ENCODE data around the gene TRPM4. TPM values are rescaled to one million over a fixed set of nuclear protein-coding genes. Genes with fewer than 3 reads are reported as not detected.
"Not testable (repeated sequence)": the region's sequence is repeated elsewhere in the genome, so short reads cannot be mapped to it uniquely, and the experiment has no call there.

The TRPM4 gene
- total RNA-seq, 2 experiments from 2014 or later = 1.5 to 1.9 TPM

DNA sequence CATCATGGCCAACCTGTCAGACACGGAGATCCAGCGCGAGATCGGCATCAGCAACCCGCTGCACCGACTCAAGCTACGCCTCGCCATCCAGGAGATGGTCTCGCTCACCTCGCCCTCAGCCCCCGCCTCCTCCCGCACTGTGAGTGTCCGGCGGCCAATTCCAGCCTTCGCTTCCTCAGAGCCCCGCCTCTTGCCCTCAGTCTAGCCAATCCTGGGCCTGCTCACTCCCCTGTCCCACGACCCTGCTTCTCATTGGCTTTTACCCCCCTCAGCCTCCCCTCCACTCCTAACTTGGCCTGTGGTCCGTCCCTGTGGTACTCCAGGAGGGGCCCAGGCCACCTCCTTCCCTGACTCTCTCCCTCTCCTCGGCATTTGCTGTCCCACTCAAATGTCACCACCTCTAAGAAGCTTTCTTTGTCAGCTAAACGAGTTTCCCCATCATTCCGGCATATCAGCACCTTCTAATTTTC is 14.7 kb upstream of the TRPM4 start:
- Mint-ChIP-seq H3K4me3 (peak overlapping the region; percentile 71), H3K27me3 (peaks cover 25% of the 10 kb centered on the region), H3K36me3 (ENCODE audit: low read depth) (peaks cover 1% of the 10 kb centered on the region), H3K4me1 (peaks cover 18% of the 10 kb centered on the region), H3K27ac (peak overlapping the region; percentile 2), H3K9me3 (ENCODE audit: low read depth) (no peaks in the 10 kb centered on the region)
- intact Hi-C loops (cut with DNase I, micrococcal nuclease) = loop anchor here in 1 of 2 experiments (10.0 kb wide), 1 partner anchor 148 kb away; the partner anchor contains the start of genes GYS1 and RUVBL2
- peak; percentile 86 for DNase-seq
- POLR2A ChIA-PET = interaction anchor here (0.6 kb wide), 1 partner anchor 98 kb away, joined by 3 read pairs; no protein-coding TSS in a partner anchor
- peak; percentile 90 for ATAC-seq
- CTCF ChIA-PET = interaction anchor here (0.7 to 4.0 kb wide), 5 partner anchors 9 to 1156 kb away, joined by 3 to 19 read pairs (median 4); partner anchors contain the start of gene LIN7B

DNA sequence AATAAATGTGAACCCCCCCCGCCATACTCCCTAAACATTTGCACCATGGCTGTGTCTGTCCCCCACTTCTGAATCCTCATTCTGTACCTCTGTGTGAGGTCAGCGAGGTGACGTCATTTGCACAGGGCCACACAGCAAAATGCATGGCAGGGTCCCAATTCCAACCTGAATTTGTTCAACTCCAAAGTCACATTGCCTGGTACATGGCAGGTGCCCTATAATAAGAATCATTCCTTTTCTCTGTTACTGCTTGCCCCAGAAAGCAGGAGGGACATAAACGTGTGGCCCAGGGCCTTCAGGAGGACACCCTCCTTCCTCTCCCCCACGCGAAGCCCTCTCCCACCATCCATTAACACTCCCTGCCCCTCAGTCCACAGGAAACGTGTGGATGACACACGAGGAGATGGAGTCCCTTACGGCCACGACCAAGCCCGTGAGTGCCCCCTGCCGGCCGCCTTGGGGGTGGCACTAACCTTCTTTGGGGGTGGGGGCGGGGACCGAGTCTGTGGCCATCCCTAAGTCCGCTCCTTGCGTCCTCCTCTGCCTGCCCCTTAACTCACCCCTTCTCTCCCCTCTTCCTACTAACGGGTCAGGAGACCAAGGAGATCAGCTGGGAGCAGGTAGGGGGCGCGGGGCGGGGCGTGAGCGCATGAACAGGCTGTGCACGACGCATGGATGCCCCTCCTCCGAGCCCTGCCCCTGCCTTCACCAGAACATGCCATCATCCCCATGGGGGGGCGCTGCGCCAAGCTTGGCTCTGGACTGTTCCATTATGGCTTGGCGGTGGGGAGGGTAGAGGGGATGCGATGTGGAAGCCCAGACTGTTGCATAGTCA is 11.8 kb upstream of the TRPM4 start:
- Mint-ChIP-seq H3K27ac (peak overlapping the region; percentile 66), H3K9me3 (ENCODE audit: low read depth) (no peaks in the 10 kb centered on the region), H3K27me3 (peaks cover 48% of the 10 kb centered on the region), H3K36me3 (ENCODE audit: low read depth) (peaks cover 1% of the 10 kb centered on the region), H3K4me3 (peak overlapping the region; percentile 4), H3K4me1 (peaks cover 34% of the 10 kb centered on the region)
- DNase-seq = peak; percentile 90
- ChIA-PET POLR2A (interaction anchor here (0.7 kb wide), 1 partner anchor 31 kb away, joined by 3 read pairs; no protein-coding TSS in a partner anchor), CTCF (interaction anchor here (0.6 to 4.0 kb wide), 12 partner anchors 12 to 88 kb away, joined by 3 to 21 read pairs (median 4); partner anchors contain the start of gene CGB7)
- intact Hi-C loops (cut with DNase I, micrococcal nuclease) = loop anchor here (1.0 to 10.0 kb wide), 9 partner anchors 26 to 152 kb away; partner anchors contain the start of genes GYS1 (in 2 of the 2), RUVBL2 (in 2 of the 2), C19orf73 (in 1 of the 2) and LIN7B (in 1 of the 2)
- peak; percentile 68 for ATAC-seq

DNA sequence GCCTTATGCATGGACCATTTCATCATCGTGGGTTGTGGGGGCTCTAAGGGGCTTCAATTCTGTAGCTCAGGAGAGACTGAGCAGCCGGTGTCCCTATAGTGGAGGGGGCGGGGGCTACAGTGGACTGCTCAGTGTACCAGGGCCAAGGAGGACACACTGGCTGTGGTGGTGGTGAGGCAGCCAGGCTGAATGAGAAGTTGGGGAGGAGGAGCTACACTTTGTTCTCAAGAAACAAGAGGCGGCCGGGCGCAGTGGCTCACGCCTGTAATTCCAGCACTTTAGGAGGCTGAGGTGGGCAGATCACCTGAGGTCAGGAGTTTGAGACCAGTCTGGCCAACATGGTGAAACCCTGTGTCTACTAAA is 11.2 kb upstream of the TRPM4 start:
- not testable (repeated sequence) for H3K36me3 Mint-ChIP-seq (ENCODE audit: low read depth); H3K27ac Mint-ChIP-seq; ATAC-seq; DNase-seq; H3K4me3 Mint-ChIP-seq; H3K9me3 Mint-ChIP-seq (ENCODE audit: low read depth)
- H3K4me1 Mint-ChIP-seq = peaks cover 32% of the 10 kb centered on the region
- ChIA-PET CTCF (interaction anchor here (0.6 to 4.0 kb wide), 13 partner anchors 10 to 88 kb away, joined by 3 to 21 read pairs (median 3); partner anchors contain the start of gene CGB7), POLR2A (interaction anchor here (0.7 kb wide), 1 partner anchor 31 kb away, joined by 3 read pairs; no protein-coding TSS in a partner anchor)
- peaks cover 48% of the 10 kb centered on the region for H3K27me3 Mint-ChIP-seq
- intact Hi-C loops (cut with DNase I, micrococcal nuclease) = loop anchor here (1.0 to 10.0 kb wide), 9 partner anchors 27 to 153 kb away; partner anchors contain the start of genes GYS1 (in 2 of the 2), RUVBL2 (in 2 of the 2), C19orf73 (in 1 of the 2) and LIN7B (in 1 of the 2)

DNA sequence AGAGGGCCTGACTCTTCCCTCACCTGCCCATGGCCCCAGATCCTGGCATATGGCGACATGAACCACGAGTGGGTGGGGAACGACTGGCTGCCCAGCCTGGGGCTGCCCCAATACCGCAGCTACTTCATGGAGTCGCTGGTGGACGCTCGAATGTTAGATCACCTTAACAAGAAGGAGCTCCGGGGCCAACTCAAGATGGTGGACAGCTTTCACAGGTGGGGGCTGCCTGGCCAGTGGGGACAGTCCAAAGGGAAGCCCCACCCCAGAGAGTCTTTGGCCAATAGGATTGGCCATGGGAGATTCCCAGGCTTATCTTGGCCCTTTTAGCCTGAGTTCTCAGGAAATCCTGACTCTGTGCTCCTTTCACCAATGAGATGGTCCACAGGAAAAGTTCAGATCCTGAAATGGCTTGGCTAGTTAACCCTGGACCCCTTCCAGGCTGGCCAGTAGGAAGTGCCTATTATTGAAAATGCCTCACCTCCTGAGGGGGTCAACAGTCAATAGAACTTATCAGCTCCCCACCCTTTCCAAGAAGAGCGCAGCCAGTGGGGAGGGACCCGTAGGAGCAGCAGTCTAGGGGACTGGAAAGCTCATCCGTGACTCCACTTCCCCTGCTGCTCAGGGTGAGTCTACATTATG is 9.4 kb upstream of the TRPM4 start:
- Mint-ChIP-seq H3K27me3 (peaks cover 51% of the 10 kb centered on the region), H3K4me3 (no peak overlapping the region), H3K36me3 (ENCODE audit: low read depth) (peaks cover 2% of the 10 kb centered on the region), H3K9me3 (ENCODE audit: low read depth) (no peaks in the 10 kb centered on the region), H3K27ac (no peak overlapping the region), H3K4me1 (peaks cover 28% of the 10 kb centered on the region)
- ChIA-PET CTCF (interaction anchor here (0.6 to 1.9 kb wide), 5 partner anchors 9 to 386 kb away, joined by 3 to 7 read pairs (median 4); partner anchors contain the start of genes GYS1 and RUVBL2), POLR2A (no interaction called here)
- DNase-seq = no peak
- no peak for ATAC-seq
- intact Hi-C loops (cut with DNase I, micrococcal nuclease) = loop anchor here in 1 of 2 experiments (5.0 to 10.0 kb wide), 2 partner anchors 44 to 153 kb away; partner anchors contain the start of genes GYS1 and RUVBL2

DNA sequence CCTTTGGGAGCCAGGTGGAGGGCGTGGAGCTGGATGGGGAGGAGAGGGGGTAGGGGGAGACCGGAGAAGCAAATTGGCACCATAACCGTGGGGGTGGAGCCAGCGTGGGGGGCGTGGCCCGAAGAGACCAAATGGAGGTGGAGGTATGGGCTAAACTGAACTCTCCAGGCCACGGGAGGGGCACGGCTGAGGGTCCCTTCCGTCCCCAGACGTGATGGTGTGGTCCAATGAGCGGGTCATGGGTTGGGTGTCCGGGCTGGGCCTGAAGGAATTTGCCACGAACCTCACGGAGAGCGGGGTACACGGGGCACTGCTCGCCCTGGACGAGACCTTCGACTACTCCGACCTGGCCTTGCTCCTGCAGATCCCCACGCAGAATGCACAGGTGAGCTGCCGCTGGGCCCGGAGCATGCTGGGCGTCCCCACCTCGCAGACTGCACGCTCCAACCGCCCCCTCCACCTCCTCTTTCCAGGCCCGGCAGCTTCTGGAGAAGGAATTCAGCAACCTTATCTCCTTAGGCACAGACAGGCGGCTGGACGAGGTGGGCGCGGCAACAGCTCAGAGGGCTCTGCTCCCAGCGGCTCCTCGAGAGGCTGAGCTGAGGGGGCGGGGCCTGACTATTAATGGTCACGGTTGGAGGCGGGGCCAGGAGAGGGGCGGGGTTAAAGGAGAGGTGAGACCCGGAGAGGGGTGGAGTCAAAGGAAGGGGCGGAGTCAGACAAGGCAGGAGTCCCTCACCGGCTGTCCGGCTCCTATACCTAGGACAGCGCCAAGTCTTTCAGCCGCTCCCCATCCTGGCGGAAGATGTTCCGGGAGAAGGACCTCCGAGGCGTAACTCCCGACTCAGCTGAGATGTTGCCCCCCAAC is 8.6 kb upstream of the TRPM4 start:
- CTCF ChIA-PET = interaction anchor here (0.6 to 1.9 kb wide), 6 partner anchors 10 to 385 kb away, joined by 3 to 7 read pairs (median 4); partner anchors contain the start of genes GYS1 and RUVBL2

DNA sequence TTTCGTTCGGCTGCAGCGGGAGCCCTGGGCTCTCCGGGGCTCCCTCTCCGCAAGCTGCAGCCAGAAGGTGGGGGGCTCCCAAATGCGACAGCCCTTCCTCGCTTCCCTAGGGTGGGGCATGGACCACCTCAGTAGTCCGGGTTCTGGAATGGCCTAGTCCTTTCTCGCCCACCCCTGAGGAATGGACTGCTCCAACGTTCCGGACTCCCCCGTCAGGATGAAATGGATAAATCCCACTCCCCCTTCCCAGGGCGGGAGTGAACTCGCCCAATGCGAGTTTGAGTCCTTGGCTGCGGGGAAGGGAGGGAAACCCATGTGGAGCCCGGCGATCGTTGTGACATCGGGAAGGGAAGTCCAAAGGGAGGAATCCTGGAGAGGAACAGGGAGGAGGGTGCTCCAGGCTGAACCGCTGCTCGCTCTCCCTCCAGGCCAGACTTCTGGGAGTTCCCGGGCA is 7.9 kb upstream of the TRPM4 start:
- H3K4me1 Mint-ChIP-seq = peaks cover 28% of the 10 kb centered on the region
- H3K27ac Mint-ChIP-seq = no peak overlapping the region
- H3K27me3 Mint-ChIP-seq = peaks cover 64% of the 10 kb centered on the region
- ChIA-PET POLR2A (interaction anchor here (0.9 kb wide), 1 partner anchor 21 kb away, joined by 3 read pairs; no protein-coding TSS in a partner anchor), CTCF (interaction anchor here (0.6 to 1.9 kb wide), 5 partner anchors 10 to 156 kb away, joined by 3 to 7 read pairs (median 5); partner anchors contain the start of genes GYS1 and RUVBL2)
- intact Hi-C loops (cut with DNase I, micrococcal nuclease) = loop anchor here (1.0 to 10.0 kb wide), 7 partner anchors 16 to 293 kb away; partner anchors contain the start of genes CGB7 (in 1 of the 2), GYS1 (in 1 of the 2), LHB (in 1 of the 2) and RUVBL2 (in 1 of the 2)
- DNase-seq = no peak
- no peaks in the 10 kb centered on the region for H3K9me3 Mint-ChIP-seq (ENCODE audit: low read depth)
- peaks cover 2% of the 10 kb centered on the region for H3K36me3 Mint-ChIP-seq (ENCODE audit: low read depth)
- H3K4me3 Mint-ChIP-seq = peak overlapping the region; percentile 67
- no peak for ATAC-seq

More for the DNA sequence above, 8.6 kb upstream of the TRPM4 start:
- peak; percentile 53 for ATAC-seq
- peaks cover 2% of the 10 kb centered on the region for H3K36me3 Mint-ChIP-seq (ENCODE audit: low read depth)
- POLR2A ChIA-PET = interaction anchor here (0.9 kb wide), 1 partner anchor 20 kb away, joined by 3 read pairs; no protein-coding TSS in a partner anchor
- H3K4me3 Mint-ChIP-seq = peak overlapping the region; percentile 67
- H3K27me3 Mint-ChIP-seq = peaks cover 58% of the 10 kb centered on the region
- intact Hi-C loops (cut with DNase I, micrococcal nuclease) = loop anchor here (1.0 to 10.0 kb wide), 4 partner anchors 16 to 154 kb away; partner anchors contain the start of genes GYS1 (in 1 of the 2) and RUVBL2 (in 1 of the 2)
- H3K9me3 Mint-ChIP-seq (ENCODE audit: low read depth) = no peaks in the 10 kb centered on the region
- H3K27ac Mint-ChIP-seq = no peak overlapping the region
- DNase-seq = peak; percentile 93
- peaks cover 28% of the 10 kb centered on the region for H3K4me1 Mint-ChIP-seq

DNA sequence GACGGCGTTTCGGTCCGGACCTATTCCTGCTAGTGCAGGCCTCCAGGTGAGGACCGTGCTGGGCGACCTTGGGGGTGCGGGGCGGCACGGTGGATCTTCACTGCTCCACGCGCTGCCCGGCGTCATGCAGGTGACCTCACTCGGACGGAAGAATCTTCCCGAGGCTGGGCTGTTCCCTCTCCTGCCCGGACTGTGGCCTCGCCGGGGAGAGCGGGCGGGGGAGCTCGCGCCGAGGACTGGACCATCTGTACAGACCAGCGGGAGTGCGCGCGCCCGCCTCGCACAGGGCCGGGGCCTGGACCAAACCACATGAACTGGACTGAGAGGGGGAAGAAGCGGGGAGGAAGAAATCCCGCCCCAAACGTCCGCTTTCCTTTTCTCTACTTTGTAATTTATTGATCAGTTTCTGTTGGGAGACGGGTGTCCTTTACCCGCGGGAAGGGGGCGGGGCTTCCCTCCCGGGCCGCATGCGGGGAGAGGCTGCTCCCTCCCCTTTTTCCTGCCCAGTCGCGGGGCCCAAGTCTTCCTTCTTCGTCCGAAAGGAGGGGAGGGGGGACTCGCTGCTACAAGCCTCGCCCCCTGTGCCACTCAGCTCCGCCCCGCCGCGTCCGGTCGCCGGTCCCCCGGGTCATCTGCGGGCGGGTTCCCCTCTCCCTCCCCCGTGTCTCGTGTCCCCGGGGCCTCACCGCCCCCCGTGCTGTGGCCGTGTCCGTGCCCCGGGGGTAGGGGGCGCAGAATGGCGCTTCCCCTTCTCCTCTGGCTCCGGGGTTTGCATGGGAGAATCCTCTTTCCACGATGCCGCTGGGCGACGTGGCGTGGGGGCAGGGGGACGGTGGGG is 7.3 kb upstream of the TRPM4 start:
- POLR2A ChIA-PET = interaction anchor here (0.6 kb wide), 2 partner anchors 121 to 128 kb away, joined by 3 to 5 read pairs; no protein-coding TSS in a partner anchor
- H3K9me3 Mint-ChIP-seq (ENCODE audit: low read depth) = no peaks in the 10 kb centered on the region
- CTCF ChIA-PET = interaction anchor here (0.6 to 1.8 kb wide), 4 partner anchors 37 to 157 kb away, joined by 3 to 7 read pairs (median 4); partner anchors contain the start of genes GYS1 and RUVBL2
- peaks cover 67% of the 10 kb centered on the region for H3K27me3 Mint-ChIP-seq
- ATAC-seq (no peak), DNase-seq (peak; percentile 61)
- H3K27ac Mint-ChIP-seq = no peak overlapping the region
- intact Hi-C loops (cut with DNase I, micrococcal nuclease) = loop anchor here (2.0 to 5.0 kb wide), 3 partner anchors 93 to 292 kb away; partner anchors contain the start of genes CGB7 (in 1 of the 2) and LHB (in 1 of the 2)
- peak overlapping the region; percentile 67 for H3K4me3 Mint-ChIP-seq
- peaks cover 26% of the 10 kb centered on the region for H3K4me1 Mint-ChIP-seq
- H3K36me3 Mint-ChIP-seq (ENCODE audit: low read depth) = peaks cover 2% of the 10 kb centered on the region

DNA sequence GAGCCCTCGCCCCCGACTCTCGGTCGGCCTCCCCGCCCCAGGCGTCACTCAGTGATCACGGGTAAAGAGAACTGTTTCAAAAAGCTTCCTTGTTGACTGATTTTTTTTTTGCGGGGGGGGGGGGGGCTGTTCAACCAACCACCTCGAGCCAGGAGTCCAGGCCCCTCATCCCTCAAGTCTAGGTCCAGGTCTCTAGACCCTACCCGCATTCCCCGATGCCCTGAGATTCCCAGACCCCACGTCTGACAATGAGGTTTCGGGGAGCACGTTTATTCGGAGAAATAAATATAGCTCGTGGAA is 6.7 kb upstream of the TRPM4 start:
- Mint-ChIP-seq H3K27me3 (peaks cover 68% of the 10 kb centered on the region), H3K4me3 (no peak overlapping the region), H3K36me3 (ENCODE audit: low read depth) (peaks cover 2% of the 10 kb centered on the region), H3K4me1 (peaks cover 21% of the 10 kb centered on the region), H3K9me3 (ENCODE audit: low read depth) (no peaks in the 10 kb centered on the region), H3K27ac (no peak overlapping the region)
- ChIA-PET POLR2A (interaction anchor here (0.6 kb wide), 1 partner anchor 127 kb away, joined by 5 read pairs; no protein-coding TSS in a partner anchor), CTCF (interaction anchor here (0.5 to 0.9 kb wide), 3 partner anchors 17 to 53 kb away, joined by 3 to 5 read pairs (median 4); no protein-coding TSS in a partner anchor)
- DNase-seq = no peak
- no peak for ATAC-seq
- intact Hi-C loops (cut with DNase I, micrococcal nuclease) = loop anchor here (2.0 to 5.0 kb wide), 3 partner anchors 94 to 292 kb away; partner anchors contain the start of genes CGB7 (in 1 of the 2) and LHB (in 1 of the 2)

Data from activated CD4-positive, alpha-beta T cell treated with anti-CD3 and anti-CD28 coated beads for 36 hours (primary cell).